A549 (cell line): ENCODE measurements around the gene RAB30. TPM values are rescaled to one million over a fixed set of nuclear protein-coding genes. Genes with fewer than 3 reads are reported as not detected.
A peak's percentile ranks its signal among the peaks of the same experiment; 100 is the strongest.

ENCODE experiments used
- ATAC-seq, 2 experiments: fragments of 200-7000 bp in 1 of 2; fragments of >200 bp in 1 of 2; cut with Nextera tagmentation in 1 of 2; cut with Tn5 transposase in 1 of 2; 3 replicates each; pipeline versions ENCODE4 v1.8.0 to v1.9.1; 2018 to 2020; ENCODE audit warnings: mild to moderate bottlenecking in 1 of 2, moderate library complexity in 1 of 2
- CTCF ChIA-PET: fragments of 300-600 bp; sonication (Branson Sonifier 250); formaldehyde crosslinking; extraction: SDS; loops from one replicate; lab custom pipeline; 2021; ENCODE audit warnings: antibody characterized with exemption, inconsistent platforms; lab: Yijun Ruan, JAX
- POLR2A ChIA-PET: fragments of 350-600 bp; formaldehyde crosslinking; extraction: SDS; loops from one replicate; lab custom pipeline; 2021; ENCODE audit warnings: antibody characterized with exemption, inconsistent platforms; lab: Yijun Ruan, JAX
- DNase-seq, 2 experiments: peaks; one replicate each; pipeline versions ENCODE4 v3.0.0 to v3.0.0-alpha.2; 2011 to 2016; ENCODE audit warnings: low read depth in 1 of 2, low spot score in 1 of 2
- FAIRE-seq: peaks from 2 replicates; lab custom pipeline; 2011; peaks lifted over from hg19 to GRCh38; lab: Jason Lieb, UNC
- H3K27ac ChIP-seq, 2 experiments: fragments of >200 bp; sonication (Bioruptor Twin); formaldehyde crosslinking; 3 replicates each; pipeline ENCODE4 v1.5.1; 2016 to 2017
- H3K4me1 ChIP-seq: fragments of >200 bp; sonication (Bioruptor Twin); formaldehyde crosslinking; 3 replicates; pipeline ENCODE4 v1.6.1; 2016
- H3K4me2 ChIP-seq: fragments of >200 bp; sonication (Bioruptor Twin); formaldehyde crosslinking; 3 replicates; pipeline ENCODE4 v1.6.1; 2016
- H3K4me3 ChIP-seq: fragments of >200 bp; sonication (Bioruptor Twin); formaldehyde crosslinking; 3 replicates; pipeline ENCODE4 v1.5.1; 2016
- H3K9me3 ChIP-seq: fragments of >200 bp; sonication (Bioruptor Twin); formaldehyde crosslinking; 3 replicates; pipeline ENCODE4 v1.6.1; 2016
- CBX8 ChIP-seq: fragments of 200-600 bp; sonication (generic); IDR thresholded peaks from 2 replicates; pipeline ENCODE4 v1.6.1; 2016
- CEBPB ChIP-seq, 2 experiments: fragments of >200 bp in 1 of 2; sonication (Bioruptor Twin) in 1 of 2; formaldehyde crosslinking in 1 of 2; IDR thresholded peaks; 2 replicates each; pipeline ENCODE4 v1.6.1; 2012 to 2016
- CHD4 ChIP-seq: fragments of 200-600 bp; sonication (generic); IDR thresholded peaks from 2 replicates; pipeline ENCODE4 v1.6.1; 2016; ENCODE audit warnings: antibody characterized with exemption, mild to moderate bottlenecking, borderline replicate concordance
- EP300 ChIP-seq, 2 experiments: fragments of >200 bp; sonication (Bioruptor Twin); formaldehyde crosslinking; IDR thresholded peaks; 2 replicates in 1 of 2; 3 replicates in 1 of 2; pipeline ENCODE4 v1.6.1; 2016 to 2017
- FOSL2 ChIP-seq, 2 experiments: fragments of 450-650 bp in 1 of 2; fragments of >200 bp in 1 of 2; sonication (Bioruptor Twin) in 1 of 2; formaldehyde crosslinking; IDR thresholded peaks; 2 replicates each; pipeline versions ENCODE4 v1.5.0 to v1.6.1; 2016 to 2020; ENCODE audit warnings: mild to moderate bottlenecking in 1 of 2, moderate library complexity in 1 of 2
- HOXA7 ChIP-seq: fragments of 250-450 bp; sonication (Bioruptor Pico); IDR thresholded peaks from 2 replicates; pipeline ENCODE4 v1.5.0; 2020; ENCODE audit warnings: mild to moderate bottlenecking, moderate library complexity
- HOXB13 ChIP-seq: fragments of 250-450 bp; sonication (Bioruptor Pico); IDR thresholded peaks from 2 replicates; pipeline ENCODE4 v1.5.0; 2020; ENCODE audit warnings: low read depth, mild to moderate bottlenecking, moderate library complexity
- NR3C1 ChIP-seq: fragments of >200 bp; sonication (Bioruptor Twin); formaldehyde crosslinking; IDR thresholded peaks from 3 replicates; pipeline ENCODE4 v1.6.1; 2017
- RARB ChIP-seq: fragments of 250-450 bp; sonication (Bioruptor Pico); IDR thresholded peaks from 2 replicates; pipeline ENCODE4 v1.8.0; 2021; ENCODE audit warnings: mild to moderate bottlenecking, moderate library complexity
- WGBS: methylation state at CpG from one replicate; pipeline ENCODE4 v1.1.6; 2017; ENCODE audit errors: missing lambda C conversion rate; 5-methylcytosine and 5-hydroxymethylcytosine counted together
- polyA plus RNA-seq, 4 experiments: library from polyadenylated mRNA; depleted of rRNA in 3 of 4; stranded (reverse); fragments of >200 nt; fragmentation: RNase III in 1 of 4; extraction: RNeasy Plus Mini Kit Qiagen cat#74134 plus additional on column Dnase treatment in 1 of 4; gene quantifications; 2 replicates in 3 of 4; 3 replicates in 1 of 4; pipeline ENCODE4 v1.2.3, GENCODE V29; 2011 to 2017
- TF ChIP-seq, protein P1 (sequence below): fragments of 450-650 bp; IDR thresholded peaks from 2 replicates; pipeline ENCODE4 v1.6.1; 2014; ENCODE audit warnings: antibody characterized with exemption
- TF ChIP-seq, protein P2 (sequence below): fragments of >200 bp; sonication (Bioruptor Twin); formaldehyde crosslinking; IDR thresholded peaks from 3 replicates; pipeline ENCODE4 v1.6.1; 2016
- TF ChIP-seq, protein P3 (sequence below): fragments of 150-350 bp; IDR thresholded peaks from 2 replicates; pipeline ENCODE4 v1.6.1; 2014; ENCODE audit warnings: low read depth, mild to moderate bottlenecking, low read length

RAB30 gene
- polyA plus RNA-seq, 2 of the 4 experiments (the other 2 are of a cell fraction): 4.2 to 6.2 TPM

GRCh38 chr11:83042964-83043711, 28.6 kb downstream of the RAB30 start:
- Histone ChIP-seq H3K9me3 (no peaks in the 10 kb centered on the region), H3K4me1 (peaks cover 56% of the 10 kb centered on the region), H3K4me2 (peak overlapping the region; percentile 60), H3K27ac (peak overlapping the region; percentile 62 to 74; a peak in 5 of 6 replicates), H3K4me3 (no peak overlapping the region)
- FAIRE-seq: no peak
- POLR2A ChIA-PET: no interaction called here
- ATAC-seq: no peak
- 65% methylated on average over 3 of the region's 3 CpGs for WGBS
- peak in 1 of 2 experiments; percentile 44 for DNase-seq
- CTCF ChIA-PET: no interaction called here
- TF ChIP-seq, protein P1, sequence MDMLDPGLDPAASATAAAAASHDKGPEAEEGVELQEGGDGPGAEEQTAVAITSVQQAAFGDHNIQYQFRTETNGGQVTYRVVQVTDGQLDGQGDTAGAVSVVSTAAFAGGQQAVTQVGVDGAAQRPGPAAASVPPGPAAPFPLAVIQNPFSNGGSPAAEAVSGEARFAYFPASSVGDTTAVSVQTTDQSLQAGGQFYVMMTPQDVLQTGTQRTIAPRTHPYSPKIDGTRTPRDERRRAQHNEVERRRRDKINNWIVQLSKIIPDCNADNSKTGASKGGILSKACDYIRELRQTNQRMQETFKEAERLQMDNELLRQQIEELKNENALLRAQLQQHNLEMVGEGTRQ: 0 out of 2 replicates have a peak, but pooled peaks have one; percentile 5
- TF ChIP-seq, protein P2, sequence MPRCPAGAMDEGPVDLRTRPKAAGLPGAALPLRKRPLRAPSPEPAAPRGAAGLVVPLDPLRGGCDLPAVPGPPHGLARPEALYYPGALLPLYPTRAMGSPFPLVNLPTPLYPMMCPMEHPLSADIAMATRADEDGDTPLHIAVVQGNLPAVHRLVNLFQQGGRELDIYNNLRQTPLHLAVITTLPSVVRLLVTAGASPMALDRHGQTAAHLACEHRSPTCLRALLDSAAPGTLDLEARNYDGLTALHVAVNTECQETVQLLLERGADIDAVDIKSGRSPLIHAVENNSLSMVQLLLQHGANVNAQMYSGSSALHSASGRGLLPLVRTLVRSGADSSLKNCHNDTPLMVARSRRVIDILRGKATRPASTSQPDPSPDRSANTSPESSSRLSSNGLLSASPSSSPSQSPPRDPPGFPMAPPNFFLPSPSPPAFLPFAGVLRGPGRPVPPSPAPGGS: no peak

- FAIRE-seq (no peak), ATAC-seq (no peak), DNase-seq (no peak)
- H3K27ac ChIP-seq: no peak overlapping the region
- no peak overlapping the region for H3K4me3 ChIP-seq
- no peaks in the 10 kb centered on the region for H3K9me3 ChIP-seq
- H3K4me2 ChIP-seq: no peak overlapping the region
- H3K4me1 ChIP-seq: peaks cover 36% of the 10 kb centered on the region
- no peak for TF ChIP-seq CEBPB (IDR thresholded peaks at IDR 0.05)
- no peak for TF ChIP-seq EP300 (IDR thresholded peaks at IDR 0.05)
- no peak for TF ChIP-seq RARB
- TF ChIP-seq CHD4: no peak
- TF ChIP-seq CBX8: no peak
- no peak for TF ChIP-seq HOXB13 (CRISPR knock-in tag)
- TF ChIP-seq, all 56 proteins: peak for 0
- POLR2A ChIA-PET: interaction anchor here (1.2 kb wide), 1 partner anchor 116 kb away, joined by 3 read pairs; the partner anchor contains the start of gene PCF11
- 95% methylated on average over 2 of the region's 2 CpGs for WGBS
- CTCF ChIA-PET: interaction anchor here (0.5 kb wide), 1 partner anchor 10 kb away, joined by 3 read pairs; no protein-coding TSS in a partner anchor
Observed at GRCh38 chr11:83041126-83041525, 30.6 kb downstream of the RAB30 start.

- Histone ChIP-seq H3K9me3 (no peaks in the 10 kb centered on the region), H3K4me1 (peaks cover 30% of the 10 kb centered on the region), H3K4me2 (no peak overlapping the region)
- WGBS: 88% methylated on average over 4 of the region's 4 CpGs
- ATAC-seq (no peak), FAIRE-seq (no peak)
- POLR2A ChIA-PET: no interaction called here
- TF ChIP-seq FOSL2 (IDR thresholded peaks at IDR 0.05) (no peak), FOSL2 (CRISPR knock-in tag; IDR thresholded peaks at IDR 0.05) (no peak), NR3C1 (no peak)
- TF ChIP-seq, protein P3, sequence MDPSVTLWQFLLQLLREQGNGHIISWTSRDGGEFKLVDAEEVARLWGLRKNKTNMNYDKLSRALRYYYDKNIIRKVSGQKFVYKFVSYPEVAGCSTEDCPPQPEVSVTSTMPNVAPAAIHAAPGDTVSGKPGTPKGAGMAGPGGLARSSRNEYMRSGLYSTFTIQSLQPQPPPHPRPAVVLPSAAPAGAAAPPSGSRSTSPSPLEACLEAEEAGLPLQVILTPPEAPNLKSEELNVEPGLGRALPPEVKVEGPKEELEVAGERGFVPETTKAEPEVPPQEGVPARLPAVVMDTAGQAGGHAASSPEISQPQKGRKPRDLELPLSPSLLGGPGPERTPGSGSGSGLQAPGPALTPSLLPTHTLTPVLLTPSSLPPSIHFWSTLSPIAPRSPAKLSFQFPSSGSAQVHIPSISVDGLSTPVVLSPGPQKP: no peak
- TF ChIP-seq, all 56 proteins: peak for 0
- CTCF ChIA-PET: interaction anchor here (0.6 kb wide), 1 partner anchor 28 kb away, joined by 3 read pairs; no protein-coding TSS in a partner anchor
- Histone ChIP-seq H3K4me3 (no peak overlapping the region), H3K27ac (no peak overlapping the region)
- DNase-seq: no peak
Observed at GRCh38 chr11:83039566-83039965, 32.1 kb downstream of the RAB30 start.

GRCh38 chr11:83037877-83038276, 33.8 kb downstream of the RAB30 start:
- WGBS: 82% methylated on average over 4 of the region's 4 CpGs
- ATAC-seq: no peak
- CTCF ChIA-PET: no interaction called here
- POLR2A ChIA-PET: no interaction called here
- no peak for FAIRE-seq
- no peaks in the 10 kb centered on the region for H3K9me3 ChIP-seq
- peaks cover 26% of the 10 kb centered on the region for H3K4me1 ChIP-seq
- no peak overlapping the region for H3K4me3 ChIP-seq
- H3K4me2 ChIP-seq: no peak overlapping the region
- DNase-seq: no peak
- no peak for TF ChIP-seq HOXA7
- TF ChIP-seq, all 56 proteins: peak for 0
- no peak overlapping the region for H3K27ac ChIP-seq
